Measurements from ENCODE around the gene FLNB. TPM values are rescaled to one million over a fixed set of nuclear protein-coding genes. Genes with fewer than 3 reads are reported as not detected.
A peak's percentile ranks its signal among the peaks of the same experiment; 100 is the strongest.

FLNB gene
- total RNA-seq, 1 experiment from 2014 or later = 309 TPM

GRCh38 chr3:58215317-58216025 lies 207.2 kb downstream of the FLNB start:
- H3K36me3 ChIP-seq (ENCODE audit: control insufficient read depth, insufficient read depth, low read length) = no peaks in the 10 kb centered on the region
- no peak overlapping the region for H3K27ac ChIP-seq (ENCODE audit: low read length)
- H3K9me3 ChIP-seq (ENCODE audit: control insufficient read depth, insufficient read depth, low read depth, low read length) = no peaks in the 10 kb centered on the region
- POLR2A ChIA-PET = no interaction called here
- no peaks in the 10 kb centered on the region for H3K27me3 ChIP-seq (ENCODE audit: control insufficient read depth, insufficient read depth, low read length)
- no peak overlapping the region for H3K4me3 ChIP-seq (ENCODE audit: low read depth in 2 of 2, low read length in 2 of 2)
- DNase-seq (ENCODE audit: low read depth, low spot score) (no peak), ATAC-seq (no peak)
- intact Hi-C loops (cut with micrococcal nuclease; ENCODE audit: unreplicated experiment) = no loop called here
- CTCF ChIA-PET = no interaction called here
- in situ Hi-C loops (cut with HindIII; ENCODE audit: low pct_unique_long_range_greater_than_20kb, low sequenced_read_pairs) = no loop called here
- no TSS peak for BruUV-seq (replicated peaks)
- H3K4me1 ChIP-seq (ENCODE audit: control insufficient read depth, insufficient read depth, low read length) = peaks cover 7% of the 10 kb centered on the region; the same call in 1 of the 2 replicates
- no peak for TF ChIP-seq REST (IDR thresholded peaks at IDR 0.05; ENCODE audit: insufficient read depth in 1 of 2, low read depth in 2 of 2, low read length in 1 of 2)
- no peak for TF ChIP-seq POLR2AphosphoS5 (IDR thresholded peaks at IDR 0.05; ENCODE audit: low read depth, low read length)
- no peak for TF ChIP-seq SIN3A (IDR thresholded peaks at IDR 0.05; ENCODE audit: borderline replicate concordance, insufficient read depth, low read depth, low read length)
- TF ChIP-seq TCF7L2 (IDR thresholded peaks at IDR 0.05; ENCODE audit: low read depth, low read length) = no peak
- TF ChIP-seq CTCF (IDR thresholded peaks at IDR 0.05) = no peak

GRCh38 chr3:58216496-58217195 lies 208.4 kb downstream of the FLNB start:
- Histone ChIP-seq H3K27ac (ENCODE audit: low read length) (peak overlapping the region; percentile 17; the same call in 1 of the 2 replicates), H3K27me3 (ENCODE audit: control insufficient read depth, insufficient read depth, low read length) (no peaks in the 10 kb centered on the region), H3K36me3 (ENCODE audit: control insufficient read depth, insufficient read depth, low read length) (no peaks in the 10 kb centered on the region), H3K4me3 (ENCODE audit: low read depth in 2 of 2, low read length in 2 of 2) (no peak overlapping the region), H3K4me1 (ENCODE audit: control insufficient read depth, insufficient read depth, low read length) (peaks cover 7% of the 10 kb centered on the region; the same call in 1 of the 2 replicates), H3K9me3 (ENCODE audit: control insufficient read depth, insufficient read depth, low read depth, low read length) (no peaks in the 10 kb centered on the region)
- TF ChIP-seq POLR2AphosphoS5 (IDR thresholded peaks at IDR 0.05; ENCODE audit: low read depth, low read length) = no peak
- no peak for TF ChIP-seq REST (IDR thresholded peaks at IDR 0.05; ENCODE audit: insufficient read depth in 1 of 2, low read depth in 2 of 2, low read length in 1 of 2)
- TF ChIP-seq CTCF (IDR thresholded peaks at IDR 0.05) = no peak
- TF ChIP-seq SIN3A (IDR thresholded peaks at IDR 0.05; ENCODE audit: borderline replicate concordance, insufficient read depth, low read depth, low read length) = no peak
- TF ChIP-seq TCF7L2 (IDR thresholded peaks at IDR 0.05; ENCODE audit: low read depth, low read length) = no peak
- POLR2A ChIA-PET = interaction anchor here (0.6 kb wide), 2 partner anchors 50 to 193 kb away, joined by 8 to 10 read pairs; no protein-coding TSS in a partner anchor
- no peak for ATAC-seq
- CTCF ChIA-PET = interaction anchor here (1.3 kb wide), 1 partner anchor 28 kb away, joined by 12 read pairs; no protein-coding TSS in a partner anchor
- intact Hi-C loops (cut with micrococcal nuclease; ENCODE audit: unreplicated experiment) = no loop called here
- in situ Hi-C loops (cut with HindIII; ENCODE audit: low pct_unique_long_range_greater_than_20kb, low sequenced_read_pairs) = no loop called here
- DNase-seq (ENCODE audit: low read depth, low spot score) = no peak
- BruUV-seq (replicated peaks) = no TSS peak

All from Panc1 (cell line).